H1 (cell line): ENCODE measurements around the gene FBXL17. TPM values are rescaled to one million over a fixed set of nuclear protein-coding genes. Genes with fewer than 3 reads are reported as not detected.

Experiments used
- ATF3 ChIP-seq: IDR thresholded peaks from 2 replicates; pipeline ENCODE4 v1.6.1; 2011; ENCODE audit warnings: low read depth, mild to moderate bottlenecking, low read length; ENCODE audit not compliant: insufficient read depth
- KDM1A ChIP-seq: fragments of 200-600, 300-600 bp; sonication (generic); IDR thresholded peaks from 2 replicates; pipeline ENCODE4 v1.7.1; 2016; ENCODE audit warnings: mild to moderate bottlenecking, low read length, borderline replicate concordance
- KDM4A ChIP-seq: IDR thresholded peaks from one replicate; pipeline ENCODE4 v1.7.1; 2012; ENCODE audit warnings: low read depth, mild to moderate bottlenecking, moderate library complexity, low read length, inconsistent platforms; ENCODE audit not compliant: severe bottlenecking
- POLR2A ChIP-seq, 2 experiments: IDR thresholded peaks; 1 replicate in 1 of 2; 2 replicates in 1 of 2; pipeline ENCODE4 v1.6.1; 2011; ENCODE audit warnings: low read depth in 2 of 2, low read length in 2 of 2, mild to moderate bottlenecking in 2 of 2; ENCODE audit errors: control extremely low read depth in 1 of 2
- POLR2AphosphoS5 ChIP-seq: IDR thresholded peaks from 2 replicates; pipeline ENCODE4 v1.6.1; 2011; ENCODE audit warnings: low read depth, low read length
- USF2 ChIP-seq: IDR thresholded peaks from 2 replicates; pipeline ENCODE4 v1.6.1; 2011; ENCODE audit warnings: low read length, improper control_type of control experiment
- polyA plus RNA-seq, 7 experiments: library from polyadenylated mRNA; depleted of rRNA in 3 of 7; stranded (reverse) in 5 of 7; unstranded in 2 of 7; fragments of >200 nt in 5 of 7; fragments of 200-250 nt in 2 of 7; gene quantifications; 1 replicate in 5 of 7; 2 replicates in 1 of 7; 4 replicates in 1 of 7; pipeline versions ENCODE4 v1.2.1 to v1.2.3, GENCODE V29; 2011 to 2013; ENCODE audit warnings: missing spikeins in 2 of 7, mixed read lengths in 2 of 7
- total RNA-seq: library from RNA; stranded (reverse); fragmentation: NEBNext Ultra II Directional; extraction: Animal tissue kit (Norgen Biotek cat#: 25700); gene quantifications from 2 replicates; pipeline ENCODE4 v1.2.1, GENCODE V29; 2021

Gene FBXL17
- total and polyA plus RNA-seq, 2 of the 8 experiments (the other 6 are each of a cell fraction or from before 2014, with no cell fraction given), result 0.35 to 4.3 TPM

GRCh38 chr5:108124596-108124995 is 257.3 kb downstream of the FBXL17 start (continued):
- TF ChIP-seq USF2 (no peak), KDM1A (no peak), KDM4A (no peak), ATF3 (no peak), POLR2A (IDR thresholded peaks at IDR 0.05; ENCODE audit: control extremely low read depth in 1 of 2, low read depth in 2 of 2, low read length in 2 of 2) (no peak), POLR2AphosphoS5 (no peak)
